HEK293 (cell line): Measurements from ENCODE around the gene MYL9.

Experiments used
- CTCF ChIA-PET: fragments of 350-600 bp; formaldehyde crosslinking; extraction: SDS; loops from one replicate; lab custom pipeline; 2021; ENCODE audit warnings: antibody characterized with exemption; lab: Yijun Ruan, JAX
- POLR2A ChIA-PET: fragments of 300-600 bp; formaldehyde crosslinking; extraction: SDS; loops from one replicate; lab custom pipeline; 2020; ENCODE audit warnings: antibody characterized with exemption, inconsistent platforms; lab: Yijun Ruan, JAX
- H3K27ac ChIP-seq: fragments of 200-500 bp; sonication (Bioruptor generic); 2 replicates; pipeline ENCODE4 v1.5.1; 2014; ENCODE audit warnings: low read depth, low read length, control low read depth, inconsistent platforms; ENCODE audit errors: extremely low read depth
- H3K36me3 ChIP-seq, 2 experiments: fragments of 200-500 bp in 1 of 2; sonication (Bioruptor generic) in 1 of 2; 1 replicate in 1 of 2; 2 replicates in 1 of 2; pipeline ENCODE4 v1.5.1; 2014 to 2017; ENCODE audit warnings: inconsistent platforms in 2 of 2, low read length in 2 of 2; ENCODE audit not compliant: control insufficient read depth in 2 of 2, insufficient read depth in 1 of 2
- H3K4me1 ChIP-seq: fragments of 200-500 bp; sonication (Bioruptor generic); 2 replicates; pipeline ENCODE4 v1.5.1; 2014; ENCODE audit warnings: mild to moderate bottlenecking, low read length, inconsistent platforms; ENCODE audit not compliant: control insufficient read depth, insufficient read depth
- H3K4me3 ChIP-seq: 2 replicates; pipeline ENCODE4 v1.5.1; 2011; ENCODE audit warnings: low read depth, mild to moderate bottlenecking, control low read depth, low read length, moderate library complexity
- H3K9me3 ChIP-seq: fragments of 200-500 bp; sonication (Bioruptor generic); 2 replicates; pipeline ENCODE4 v1.5.1; 2014; ENCODE audit warnings: low read depth, low read length, inconsistent platforms; ENCODE audit not compliant: control insufficient read depth, insufficient read depth
- KLF16 ChIP-seq: fragments of 450-650 bp; formaldehyde crosslinking; IDR thresholded peaks from 2 replicates; pipeline ENCODE4 v1.5.1; 2017; ENCODE audit warnings: missing biosample characterization, missing genetic modification characterization
- ZBTB20 ChIP-seq: fragments of 450-650 bp; formaldehyde crosslinking; IDR thresholded peaks from 2 replicates; pipeline ENCODE4 v1.5.1; 2016; ENCODE audit warnings: missing biosample characterization, missing genetic modification characterization
- ZNF133 ChIP-seq: fragments of 450-650 bp; formaldehyde crosslinking; IDR thresholded peaks from 2 replicates; pipeline ENCODE4 v1.5.1; 2016; ENCODE audit warnings: missing biosample characterization, missing genetic modification characterization
- ZNF274 ChIP-seq, 2 experiments: fragments of 200-500 bp in 1 of 2; fragments of 450-650 bp in 1 of 2; sonication (Bioruptor generic) in 1 of 2; formaldehyde crosslinking in 1 of 2; IDR thresholded peaks; 2 replicates each; pipeline versions ENCODE4 v1.5.1 to v1.6.1; 2014 to 2016; ENCODE audit warnings: borderline replicate concordance in 1 of 2, inconsistent platforms in 1 of 2, low read length in 1 of 2, missing biosample characterization in 1 of 2, missing genetic modification characterization in 1 of 2
- ZNF549 ChIP-seq: fragments of 450-650 bp; IDR thresholded peaks from 2 replicates; pipeline ENCODE4 v1.5.1; 2018; ENCODE audit warnings: missing biosample characterization, missing genetic modification characterization, mild to moderate bottlenecking, inconsistent platforms, moderate library complexity
- ZNF658 ChIP-seq: fragments of 450-650 bp; formaldehyde crosslinking; IDR thresholded peaks from 2 replicates; pipeline ENCODE4; 2016; ENCODE audit warnings: missing biosample characterization, missing genetic modification characterization
- ZNF670 ChIP-seq: fragments of 450-650 bp; formaldehyde crosslinking; IDR thresholded peaks from 2 replicates; pipeline ENCODE4 v1.5.1; 2016; ENCODE audit warnings: missing biosample characterization, missing genetic modification characterization, low read depth
- ZNF747 ChIP-seq: fragments of 450-650 bp; formaldehyde crosslinking; IDR thresholded peaks from 2 replicates; pipeline ENCODE4 v1.5.1; 2016; ENCODE audit warnings: missing biosample characterization, missing genetic modification characterization
- ZNF785 ChIP-seq: fragments of 450-650 bp; formaldehyde crosslinking; IDR thresholded peaks from 2 replicates; pipeline ENCODE4 v1.5.1; 2016; ENCODE audit warnings: missing biosample characterization, missing genetic modification characterization
- ZNF791 ChIP-seq: fragments of 450-650 bp; formaldehyde crosslinking; IDR thresholded peaks from 2 replicates; pipeline ENCODE4 v1.5.1; 2016; ENCODE audit warnings: missing biosample characterization, missing genetic modification characterization
- ZNF843 ChIP-seq: fragments of 450-650 bp; formaldehyde crosslinking; IDR thresholded peaks from 2 replicates; pipeline ENCODE4 v1.5.1; 2016; ENCODE audit warnings: missing biosample characterization, missing genetic modification characterization
- TF ChIP-seq, protein P1 (sequence below): fragments of 450-650 bp; formaldehyde crosslinking; IDR thresholded peaks from 2 replicates; pipeline ENCODE4 v1.5.1; 2016; ENCODE audit warnings: missing biosample characterization, missing genetic modification characterization
- TF ChIP-seq, protein P2 (sequence below): fragments of 450-650 bp; formaldehyde crosslinking; IDR thresholded peaks from 2 replicates; pipeline ENCODE4 v1.5.1; 2016; ENCODE audit warnings: missing biosample characterization, missing genetic modification characterization
- TF ChIP-seq, protein P3 (sequence below): fragments of 450-650 bp; formaldehyde crosslinking; IDR thresholded peaks from 2 replicates; pipeline ENCODE4 v1.5.1; 2016; ENCODE audit warnings: missing biosample characterization, missing genetic modification characterization
- TF ChIP-seq, protein P4 (sequence below): fragments of 450-650 bp; formaldehyde crosslinking; IDR thresholded peaks from 2 replicates; pipeline ENCODE4 v1.5.1; 2016; ENCODE audit warnings: missing biosample characterization, missing genetic modification characterization
- TF ChIP-seq, protein P5 (sequence below): fragments of 450-650 bp; formaldehyde crosslinking; IDR thresholded peaks from 2 replicates; pipeline ENCODE4 v1.5.1; 2016; ENCODE audit warnings: missing biosample characterization, missing genetic modification characterization
- TF ChIP-seq, protein P6 (sequence below): fragments of 450-650 bp; formaldehyde crosslinking; IDR thresholded peaks from 2 replicates; pipeline ENCODE4 v1.5.1; 2016; ENCODE audit warnings: missing biosample characterization, missing genetic modification characterization

The MYL9 gene

DNA sequence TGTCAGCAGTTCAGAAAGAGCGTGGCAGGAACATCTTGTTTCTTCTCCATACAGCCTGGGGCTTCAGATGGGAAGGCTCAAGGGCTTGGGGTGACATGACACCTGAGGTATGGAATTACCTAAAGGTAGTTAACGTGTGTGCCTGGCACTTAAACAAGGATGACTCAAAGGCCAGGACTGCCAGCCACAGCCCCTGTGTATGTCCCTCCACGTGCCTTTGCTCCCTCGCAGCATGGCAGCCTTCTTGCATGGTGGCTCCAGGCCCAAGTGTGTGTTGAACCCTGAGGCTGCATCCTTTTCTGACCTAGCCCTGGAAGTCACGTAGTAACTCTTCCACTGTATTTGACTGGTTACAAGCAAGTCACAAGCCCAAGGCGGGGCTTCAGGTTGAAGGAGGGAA is 33.6 kb upstream of the MYL9 start:
- H3K27ac ChIP-seq = no peak overlapping the region
- CTCF ChIA-PET = no interaction called here
- POLR2A ChIA-PET = no interaction called here
- TF ChIP-seq ZNF658 (tag by site-specific recombination) (no peak), ZNF843 (tag by site-specific recombination) (no peak)
- TF ChIP-seq, protein P1, sequence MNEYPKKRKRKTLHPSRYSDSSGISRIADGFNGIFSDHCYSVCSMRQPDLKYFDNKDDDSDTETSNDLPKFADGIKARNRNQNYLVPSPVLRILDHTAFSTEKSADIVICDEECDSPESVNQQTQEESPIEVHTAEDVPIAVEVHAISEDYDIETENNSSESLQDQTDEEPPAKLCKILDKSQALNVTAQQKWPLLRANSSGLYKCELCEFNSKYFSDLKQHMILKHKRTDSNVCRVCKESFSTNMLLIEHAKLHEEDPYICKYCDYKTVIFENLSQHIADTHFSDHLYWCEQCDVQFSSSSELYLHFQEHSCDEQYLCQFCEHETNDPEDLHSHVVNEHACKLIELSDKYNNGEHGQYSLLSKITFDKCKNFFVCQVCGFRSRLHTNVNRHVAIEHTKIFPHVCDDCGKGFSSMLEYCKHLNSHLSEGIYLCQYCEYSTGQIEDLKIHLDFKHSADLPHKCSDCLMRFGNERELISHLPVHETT (tag by site-specific recombination) = no peak
- TF ChIP-seq, protein P2, sequence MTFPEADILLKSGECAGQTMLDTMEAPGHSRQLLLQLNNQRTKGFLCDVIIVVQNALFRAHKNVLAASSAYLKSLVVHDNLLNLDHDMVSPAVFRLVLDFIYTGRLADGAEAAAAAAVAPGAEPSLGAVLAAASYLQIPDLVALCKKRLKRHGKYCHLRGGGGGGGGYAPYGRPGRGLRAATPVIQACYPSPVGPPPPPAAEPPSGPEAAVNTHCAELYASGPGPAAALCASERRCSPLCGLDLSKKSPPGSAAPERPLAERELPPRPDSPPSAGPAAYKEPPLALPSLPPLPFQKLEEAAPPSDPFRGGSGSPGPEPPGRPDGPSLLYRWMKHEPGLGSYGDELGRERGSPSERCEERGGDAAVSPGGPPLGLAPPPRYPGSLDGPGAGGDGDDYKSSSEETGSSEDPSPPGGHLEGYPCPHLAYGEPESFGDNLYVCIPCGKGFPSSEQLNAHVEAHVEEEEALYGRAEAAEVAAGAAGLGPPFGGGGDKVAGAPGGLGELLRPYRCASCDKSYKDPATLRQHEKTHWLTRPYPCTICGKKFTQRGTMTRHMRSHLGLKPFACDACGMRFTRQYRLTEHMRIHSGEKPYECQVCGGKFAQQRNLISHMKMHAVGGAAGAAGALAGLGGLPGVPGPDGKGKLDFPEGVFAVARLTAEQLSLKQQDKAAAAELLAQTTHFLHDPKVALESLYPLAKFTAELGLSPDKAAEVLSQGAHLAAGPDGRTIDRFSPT (tag by site-specific recombination) = no peak
- no peaks in the 10 kb centered on the region for H3K9me3 ChIP-seq
- H3K4me1 ChIP-seq = no peaks in the 10 kb centered on the region
- no peak overlapping the region for H3K4me3 ChIP-seq
- peaks cover 0 to 27% of the 10 kb centered on the region in 2 experiments; a peak in 2 of 3 replicates for H3K36me3 ChIP-seq

DNA sequence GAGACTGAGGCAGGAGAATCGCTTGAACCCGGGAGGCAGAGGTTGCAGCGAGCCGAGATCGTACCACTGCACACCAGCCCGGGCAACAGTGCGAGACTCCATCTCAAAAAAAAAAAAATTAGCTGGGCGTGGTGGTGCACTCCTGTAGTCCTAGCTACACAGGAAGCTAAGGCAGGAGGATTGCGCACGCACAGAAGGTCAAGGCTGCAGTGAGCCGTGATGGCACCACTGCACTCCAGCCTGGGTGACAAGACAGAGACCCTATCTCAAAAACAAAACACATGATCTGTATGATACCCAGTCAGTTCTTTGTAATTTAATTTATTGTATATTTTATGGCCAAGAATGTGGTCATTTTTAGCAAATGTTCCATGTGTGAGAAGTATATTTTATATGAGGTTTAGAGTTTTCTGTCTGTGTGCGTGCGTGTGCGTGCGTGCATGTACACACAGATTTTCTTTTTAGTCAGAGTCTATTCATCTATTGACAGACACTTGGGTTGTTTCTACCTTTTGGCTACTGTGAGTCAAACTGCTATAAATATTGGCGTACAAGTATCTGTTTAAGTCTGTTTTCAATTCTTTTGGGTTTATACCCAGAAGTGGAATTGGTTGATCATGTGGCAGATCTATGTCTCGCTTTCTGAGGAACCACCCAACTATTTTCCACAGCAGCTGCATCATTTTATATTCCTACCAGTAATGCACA is 22.2 kb upstream of the MYL9 start:
- no peaks in the 10 kb centered on the region for H3K9me3 ChIP-seq
- TF ChIP-seq, protein P3, sequence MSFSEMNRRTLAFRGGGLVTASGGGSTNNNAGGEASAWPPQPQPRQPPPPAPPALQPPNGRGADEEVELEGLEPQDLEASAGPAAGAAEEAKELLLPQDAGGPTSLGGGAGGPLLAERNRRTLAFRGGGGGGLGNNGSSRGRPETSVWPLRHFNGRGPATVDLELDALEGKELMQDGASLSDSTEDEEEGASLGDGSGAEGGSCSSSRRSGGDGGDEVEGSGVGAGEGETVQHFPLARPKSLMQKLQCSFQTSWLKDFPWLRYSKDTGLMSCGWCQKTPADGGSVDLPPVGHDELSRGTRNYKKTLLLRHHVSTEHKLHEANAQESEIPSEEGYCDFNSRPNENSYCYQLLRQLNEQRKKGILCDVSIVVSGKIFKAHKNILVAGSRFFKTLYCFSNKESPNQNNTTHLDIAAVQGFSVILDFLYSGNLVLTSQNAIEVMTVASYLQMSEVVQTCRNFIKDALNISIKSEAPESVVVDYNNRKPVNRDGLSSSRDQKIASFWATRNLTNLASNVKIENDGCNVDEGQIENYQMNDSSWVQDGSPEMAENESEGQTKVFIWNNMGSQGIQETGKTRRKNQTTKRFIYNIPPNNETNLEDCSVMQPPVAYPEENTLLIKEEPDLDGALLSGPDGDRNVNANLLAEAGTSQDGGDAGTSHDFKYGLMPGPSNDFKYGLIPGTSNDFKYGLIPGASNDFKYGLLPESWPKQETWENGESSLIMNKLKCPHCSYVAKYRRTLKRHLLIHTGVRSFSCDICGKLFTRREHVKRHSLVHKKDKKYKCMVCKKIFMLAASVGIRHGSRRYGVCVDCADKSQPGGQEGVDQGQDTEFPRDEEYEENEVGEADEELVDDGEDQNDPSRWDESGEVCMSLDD (tag by site-specific recombination) = no peak
- TF ChIP-seq ZNF747 (tag by site-specific recombination) (no peak), ZNF791 (tag by site-specific recombination) (no peak)
- TF ChIP-seq, protein P4, sequence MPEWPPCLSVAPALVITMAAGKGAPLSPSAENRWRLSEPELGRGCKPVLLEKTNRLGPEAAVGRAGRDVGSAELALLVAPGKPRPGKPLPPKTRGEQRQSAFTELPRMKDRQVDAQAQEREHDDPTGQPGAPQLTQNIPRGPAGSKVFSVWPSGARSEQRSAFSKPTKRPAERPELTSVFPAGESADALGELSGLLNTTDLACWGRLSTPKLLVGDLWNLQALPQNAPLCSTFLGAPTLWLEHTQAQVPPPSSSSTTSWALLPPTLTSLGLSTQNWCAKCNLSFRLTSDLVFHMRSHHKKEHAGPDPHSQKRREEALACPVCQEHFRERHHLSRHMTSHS (tag by site-specific recombination) = no peak
- TF ChIP-seq, protein P2 (tag by site-specific recombination) = no peak
- POLR2A ChIA-PET = interaction anchor here (0.7 kb wide), 1 partner anchor 76 kb away, joined by 6 read pairs; no protein-coding TSS in a partner anchor
- H3K36me3 ChIP-seq = peaks cover 0 to 6% of the 10 kb centered on the region in 2 experiments; a peak in 2 of 3 replicates
- CTCF ChIA-PET = interaction anchor here (1.1 to 1.4 kb wide), 2 partner anchors 13 to 83 kb away, joined by 3 read pairs; no protein-coding TSS in a partner anchor
- H3K4me1 ChIP-seq = no peaks in the 10 kb centered on the region
- H3K4me3 ChIP-seq = no peak overlapping the region
- H3K27ac ChIP-seq = no peak overlapping the region

DNA sequence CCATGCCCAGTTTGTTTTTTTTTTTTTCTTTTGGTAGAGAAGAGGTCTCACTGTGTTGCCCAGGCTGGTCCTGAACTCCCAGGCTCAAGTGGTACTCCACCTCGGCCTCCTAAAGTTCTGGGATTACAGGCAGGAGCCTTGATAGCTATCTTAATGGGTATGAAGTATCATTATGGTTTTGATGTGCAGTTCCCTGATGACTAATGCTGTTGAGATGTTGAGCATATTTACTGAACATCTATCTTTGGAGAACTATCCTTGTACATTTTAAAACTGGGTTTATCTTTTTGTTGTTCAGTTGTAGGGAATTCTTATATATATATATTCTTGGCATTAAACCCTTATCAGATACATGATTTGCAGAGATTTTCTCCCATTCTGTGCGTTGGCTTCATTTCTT is 21.4 kb upstream of the MYL9 start:
- H3K9me3 ChIP-seq = no peaks in the 10 kb centered on the region
- no peak overlapping the region for H3K27ac ChIP-seq
- ChIA-PET CTCF (interaction anchor here (1.4 kb wide), 1 partner anchor 14 kb away, joined by 3 read pairs; no protein-coding TSS in a partner anchor), POLR2A (interaction anchor here (0.7 kb wide), 1 partner anchor 280 kb away, joined by 3 read pairs; no protein-coding TSS in a partner anchor)
- H3K4me3 ChIP-seq = no peak overlapping the region
- peaks cover 0 to 8% of the 10 kb centered on the region in 2 experiments; a peak in 2 of 3 replicates for H3K36me3 ChIP-seq
- H3K4me1 ChIP-seq = no peaks in the 10 kb centered on the region
- TF ChIP-seq KLF16 (tag by site-specific recombination) = no peak
- TF ChIP-seq, protein P5, sequence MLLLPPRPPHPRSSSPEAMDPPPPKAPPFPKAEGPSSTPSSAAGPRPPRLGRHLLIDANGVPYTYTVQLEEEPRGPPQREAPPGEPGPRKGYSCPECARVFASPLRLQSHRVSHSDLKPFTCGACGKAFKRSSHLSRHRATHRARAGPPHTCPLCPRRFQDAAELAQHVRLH = no peak
- no peak for TF ChIP-seq ZNF785 (tag by site-specific recombination)
- no peak for TF ChIP-seq ZNF274 (IDR thresholded peaks at IDR 0.05; ENCODE audit: low read length)
- no peak for TF ChIP-seq ZNF274 (tag by site-specific recombination; IDR thresholded peaks at IDR 0.05; ENCODE audit: borderline replicate concordance)
- no peak for TF ChIP-seq ZBTB20 (tag by site-specific recombination)
- no peak for TF ChIP-seq ZNF133 (tag by site-specific recombination)
- TF ChIP-seq, protein P6, sequence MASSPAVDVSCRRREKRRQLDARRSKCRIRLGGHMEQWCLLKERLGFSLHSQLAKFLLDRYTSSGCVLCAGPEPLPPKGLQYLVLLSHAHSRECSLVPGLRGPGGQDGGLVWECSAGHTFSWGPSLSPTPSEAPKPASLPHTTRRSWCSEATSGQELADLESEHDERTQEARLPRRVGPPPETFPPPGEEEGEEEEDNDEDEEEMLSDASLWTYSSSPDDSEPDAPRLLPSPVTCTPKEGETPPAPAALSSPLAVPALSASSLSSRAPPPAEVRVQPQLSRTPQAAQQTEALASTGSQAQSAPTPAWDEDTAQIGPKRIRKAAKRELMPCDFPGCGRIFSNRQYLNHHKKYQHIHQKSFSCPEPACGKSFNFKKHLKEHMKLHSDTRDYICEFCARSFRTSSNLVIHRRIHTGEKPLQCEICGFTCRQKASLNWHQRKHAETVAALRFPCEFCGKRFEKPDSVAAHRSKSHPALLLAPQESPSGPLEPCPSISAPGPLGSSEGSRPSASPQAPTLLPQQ = no peak
- TF ChIP-seq ZNF549 = no peak
- TF ChIP-seq ZNF670 (tag by site-specific recombination) = no peak
